Embryonic facial prominence (tissue), 1 donor: ENCODE data around the gene ACOT4.
"Not testable (repeated sequence)": the region's sequence is repeated elsewhere in the genome, so short reads cannot be mapped to it uniquely, and the experiment has no call there.

Experiments
- DNase-seq: peaks from one replicate; pipeline ENCODE4 v3.0.0-alpha.2; 2016; ENCODE audit errors: extremely low spot score

The ACOT4 gene

DNA sequence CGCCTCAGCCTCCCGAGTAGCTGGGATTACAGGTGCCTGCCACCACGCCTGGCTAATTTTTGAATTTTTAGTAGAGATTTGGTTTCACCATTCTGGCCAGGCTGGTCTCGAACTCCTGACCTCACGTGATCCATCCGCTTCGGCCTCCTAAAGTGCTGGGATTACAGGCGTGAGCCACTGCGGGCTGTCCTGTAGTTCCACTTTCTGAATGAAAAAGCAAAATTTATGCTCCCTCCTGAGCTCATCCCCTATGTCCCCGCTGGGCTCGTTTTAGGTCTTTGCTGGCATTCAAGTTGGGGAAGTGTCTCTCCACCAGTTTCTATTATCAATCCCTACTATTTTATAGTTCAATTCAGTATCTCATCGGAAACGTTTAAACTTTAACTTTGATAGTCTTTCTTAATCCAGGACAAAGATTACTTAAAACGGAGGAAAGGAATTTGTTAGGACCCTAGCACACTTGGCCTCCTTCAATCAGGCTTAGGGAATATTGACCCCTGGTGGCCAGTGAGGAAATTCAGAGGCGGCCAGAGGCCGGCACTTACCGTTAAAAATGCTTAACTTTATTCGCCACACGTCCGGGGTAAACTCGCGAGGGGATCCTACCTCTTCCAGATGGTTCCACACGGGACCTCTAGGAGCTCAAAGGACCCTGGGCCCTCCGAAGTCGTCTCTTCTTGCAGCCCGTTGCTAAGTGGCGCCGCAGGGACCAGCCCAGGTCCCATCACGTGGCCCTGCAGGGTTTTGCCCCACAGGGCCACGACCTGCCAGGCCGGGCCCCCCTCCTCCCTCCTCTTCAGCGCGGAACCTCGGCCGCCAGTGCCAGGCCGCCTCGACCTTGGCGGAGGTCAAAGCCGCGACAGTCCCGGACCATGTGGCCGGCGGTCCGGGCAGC is 41.7 kb downstream of the ACOT4 start:
- DNase-seq = no peak

GRCh38 chr14:73634011-73634833 is 42.5 kb downstream of the ACOT4 start:
- DNase-seq = no peak

DNA sequence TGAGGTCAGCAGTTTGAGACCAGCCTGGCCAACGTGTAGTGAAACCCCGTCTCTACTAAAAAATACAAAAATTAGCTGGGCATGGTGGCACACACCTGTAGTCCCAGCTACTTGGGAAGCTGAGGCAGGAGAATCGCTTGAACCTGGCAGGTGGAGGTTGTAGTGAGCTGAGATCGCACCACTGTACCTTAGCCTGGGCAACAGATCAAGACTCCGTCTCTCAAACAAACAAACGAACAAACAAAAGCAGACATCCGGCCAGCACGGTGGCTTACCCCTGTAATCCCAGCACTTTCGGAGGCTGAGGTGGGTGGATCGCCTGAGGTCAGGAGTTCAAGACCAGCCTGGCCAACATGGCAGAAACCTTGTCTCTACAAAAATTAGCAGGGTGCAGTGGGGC is 44.7 kb downstream of the ACOT4 start:
- DNase-seq = not testable (repeated sequence)

- no peak for DNase-seq
Observed at GRCh38 chr14:73637830-73638229, 46.2 kb downstream of the ACOT4 start.

DNA sequence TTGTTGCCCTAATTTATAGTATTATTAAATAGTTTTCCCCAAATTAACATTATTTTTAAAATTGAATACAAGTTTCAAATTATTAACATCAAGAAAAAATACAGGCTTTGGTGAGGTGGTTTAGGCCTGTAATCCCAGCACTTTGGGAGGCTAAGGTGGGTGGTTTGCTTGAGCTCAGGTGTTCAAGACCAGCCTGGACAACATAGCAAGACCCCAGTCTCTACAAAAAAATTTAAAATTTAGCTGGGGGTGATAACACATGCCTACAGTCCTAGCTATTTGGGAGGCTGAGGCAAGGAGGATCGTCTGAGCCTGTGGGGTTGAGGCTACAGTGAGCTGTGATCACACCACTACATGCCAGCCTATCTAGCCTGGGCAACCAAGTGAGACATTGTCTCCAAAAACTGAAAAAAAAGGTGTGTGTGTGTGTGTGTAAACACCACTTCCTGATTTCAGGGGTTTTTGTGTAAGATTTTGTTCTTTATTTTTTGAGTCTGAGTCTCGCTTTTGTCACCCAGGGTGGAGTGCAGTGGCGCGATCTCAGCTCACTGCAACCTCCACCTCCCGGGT is 49.2 kb downstream of the ACOT4 start:
- no peak for DNase-seq

DNA sequence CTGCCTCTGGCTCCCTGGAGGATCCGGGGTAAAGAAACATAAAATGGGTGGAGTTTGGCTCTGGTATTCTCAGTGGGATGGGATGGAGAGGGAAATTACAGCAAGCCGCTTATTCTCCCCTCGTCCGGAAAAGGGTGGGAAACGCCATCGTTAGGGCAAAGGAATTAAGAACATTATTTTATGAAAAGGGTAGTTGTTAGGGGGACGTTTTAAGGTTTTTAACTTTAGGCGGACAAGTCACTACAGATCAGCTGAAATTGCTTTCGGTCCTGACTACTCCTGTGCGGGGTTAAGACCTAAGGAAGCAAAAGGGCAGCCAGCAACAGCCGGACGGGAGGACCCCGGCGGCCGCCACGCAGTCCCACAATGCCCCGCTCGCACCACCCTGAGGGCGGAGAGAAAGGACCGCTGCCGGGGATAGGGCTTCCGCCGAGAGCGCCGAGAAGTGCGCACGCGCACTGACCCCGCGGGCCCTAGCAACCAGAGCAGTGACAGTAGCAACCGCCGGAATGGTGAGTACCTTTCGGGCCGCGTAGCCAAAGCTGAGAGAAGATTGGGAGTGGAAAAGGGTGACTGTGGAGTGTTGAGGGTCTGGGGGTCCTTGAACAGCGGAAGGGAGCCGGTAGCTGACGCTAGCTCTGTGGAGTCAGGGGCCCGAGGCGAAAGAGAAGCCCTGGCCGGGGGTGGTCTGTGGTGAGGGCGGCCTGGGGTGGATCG is 53.0 kb downstream of the ACOT4 start, which contains the start of gene DNAL1:
Gene DNAL1, plus strand, starts transcription at position 456 of the 717 bp plus-strand sequence. Its CDS starts 54 bp downstream, at position 510.
- peak; percentile 77 for DNase-seq

DNA sequence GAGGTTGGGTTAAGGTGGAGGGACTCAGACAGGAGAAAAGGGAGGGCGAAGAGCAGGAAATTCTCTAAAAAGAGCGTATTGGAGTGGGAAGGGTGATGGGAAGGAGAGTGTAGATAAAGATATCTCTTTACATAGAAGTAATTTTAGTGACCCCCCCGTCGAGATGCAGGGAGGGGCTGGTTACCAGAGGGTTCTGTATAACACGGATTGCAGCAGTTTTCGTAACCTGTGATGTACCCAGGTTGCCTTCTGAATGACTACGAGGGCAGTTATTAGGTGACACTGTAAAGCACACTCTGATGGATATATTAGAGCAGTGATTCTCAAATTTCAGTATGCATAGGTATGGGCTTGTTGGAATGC is 53.6 kb downstream of the ACOT4 start:
- DNase-seq = no peak
